ENCODE data around the gene DCTN1. TPM values are rescaled to one million over a fixed set of nuclear protein-coding genes. Genes with fewer than 3 reads are reported as not detected.

Gene DCTN1
- 100 to 1,000 TPM; 136 to 188 (median 162) TPM for total RNA-seq

GRCh38 chr2:74379851-74380789 lies at the start of gene DCTN1:
DCTN1 (minus strand) TSS chr2:74380311; CDS start chr2:74380037, 274 bp downstream.
- no peak for DNase-seq (ENCODE audit: extremely low spot score)
- intact Hi-C loops (cut with DNase I): no loop called here
- H3K4me1 ChIP-seq: peaks cover 59 to 73% (median 69%) of the 10 kb centered on the region in 4 donors

GRCh38 chr2:74428675-74429074 lies 48.6 kb upstream of the DCTN1 start:
- Histone ChIP-seq H3K9me3 (no peaks in the 10 kb centered on the region), H3K27me3 (no peaks in the 10 kb centered on the region), H3K4me3 (no peak overlapping the region), H3K36me3 (peaks cover 27 to 79% (median 75%) of the 10 kb centered on the region in 4 donors), H3K27ac (replicated peaks in 1 of 4) (no peak overlapping the region), H3K4me1 (no peaks in the 10 kb centered on the region)
- no peak for DNase-seq (ENCODE audit: extremely low spot score)
- intact Hi-C loops (cut with DNase I): no loop called here
- TF ChIP-seq POLR2A (IDR thresholded peaks at IDR 0.05; ENCODE audit: low read depth) (no peak), POLR2AphosphoS5 (IDR thresholded peaks at IDR 0.05) (no peak), CTCF (IDR thresholded peaks at IDR 0.05) (no peak), EP300 (IDR thresholded peaks at IDR 0.05) (no peak)
- WGBS: 79% methylated on average over 5 of the region's 5 CpGs

More at GRCh38 chr2:74379851-74380789, at the start of gene DCTN1:
- TF ChIP-seq EP300 (IDR thresholded peaks at IDR 0.05) (no peak), POLR2AphosphoS5 (IDR thresholded peaks at IDR 0.05) (peak; percentile 58 to 72), POLR2A (IDR thresholded peaks at IDR 0.05; ENCODE audit: low read depth) (no peak), CTCF (IDR thresholded peaks at IDR 0.05) (peak in 1 of 3 experiments; percentile 10)
- peak within 1 kb of the TSS; percentile 50 to 59 (median 54) for H3K4me3 ChIP-seq
- H3K9me3 ChIP-seq: no peaks in the 10 kb centered on the region
- 32% methylated on average over 12 of the region's 14 CpGs for WGBS
- no peaks in the 10 kb centered on the region for H3K27me3 ChIP-seq
- H3K36me3 ChIP-seq: peaks cover 13 to 34% (median 25%) of the 10 kb centered on the region in 4 donors
- H3K27ac ChIP-seq (replicated peaks in 1 of 4): peak within 1 kb of the TSS; percentile 45 to 59 (median 54)

- TF ChIP-seq POLR2AphosphoS5 (IDR thresholded peaks at IDR 0.05): no peak
- intact Hi-C loops (cut with DNase I): no loop called here
Measured at GRCh38 chr2:74427551-74427950, 47.4 kb upstream of the DCTN1 start.

GRCh38 chr2:74426181-74426758 lies 46.2 kb upstream of the DCTN1 start:
- no peak for DNase-seq (ENCODE audit: extremely low spot score)
- intact Hi-C loops (cut with DNase I): no loop called here
- TF ChIP-seq CTCF (IDR thresholded peaks at IDR 0.05): no peak
- no peak for TF ChIP-seq EP300 (IDR thresholded peaks at IDR 0.05)
- TF ChIP-seq POLR2A (IDR thresholded peaks at IDR 0.05; ENCODE audit: low read depth): no peak
- no peak for TF ChIP-seq POLR2AphosphoS5 (IDR thresholded peaks at IDR 0.05)
- H3K27me3 ChIP-seq: no peaks in the 10 kb centered on the region
- WGBS: 82% methylated on average over 14 of the region's 14 CpGs
- H3K4me3 ChIP-seq: no peak overlapping the region
- H3K27ac ChIP-seq (replicated peaks in 1 of 4): no peak overlapping the region
- peaks cover 7 to 10% (median 9%) of the 10 kb centered on the region in 4 donors for H3K4me1 ChIP-seq
- peaks cover 18 to 64% (median 61%) of the 10 kb centered on the region in 4 donors for H3K36me3 ChIP-seq
- no peaks in the 10 kb centered on the region for H3K9me3 ChIP-seq

More at GRCh38 chr2:74427551-74427950, 47.4 kb upstream of the DCTN1 start:
- H3K36me3 ChIP-seq: peaks cover 27 to 77% (median 74%) of the 10 kb centered on the region in 4 donors
- no peaks in the 10 kb centered on the region for H3K27me3 ChIP-seq
- no peaks in the 10 kb centered on the region for H3K9me3 ChIP-seq
- no peak overlapping the region for H3K27ac ChIP-seq (replicated peaks in 1 of 4)
- H3K4me3 ChIP-seq: no peak overlapping the region
- DNase-seq (ENCODE audit: extremely low spot score): no peak
- H3K4me1 ChIP-seq: peaks cover 0 to under 1% (median 0%) of the 10 kb centered on the region in 4 donors
- 93% methylated on average over 3 of the region's 3 CpGs for WGBS

- H3K27me3 ChIP-seq: no peaks in the 10 kb centered on the region
- intact Hi-C loops (cut with DNase I): no loop called here
- WGBS: no CpG with 5 or more reads among the region's 7 CpGs
- DNase-seq (ENCODE audit: extremely low spot score): no peak
- H3K4me1 ChIP-seq: peaks cover 13 to 16% (median 15%) of the 10 kb centered on the region in 4 donors
- peaks cover 16 to 56% (median 54%) of the 10 kb centered on the region in 4 donors for H3K36me3 ChIP-seq
- no peak overlapping the region for H3K27ac ChIP-seq (replicated peaks in 1 of 4)
- no peak for TF ChIP-seq CTCF (IDR thresholded peaks at IDR 0.05)
- TF ChIP-seq POLR2A (IDR thresholded peaks at IDR 0.05; ENCODE audit: low read depth): no peak
- no peak overlapping the region for H3K4me3 ChIP-seq
- no peaks in the 10 kb centered on the region for H3K9me3 ChIP-seq
Measured at GRCh38 chr2:74425523-74425922, 45.4 kb upstream of the DCTN1 start.

Data from esophagus muscularis mucosa (tissue), 4 donors.